GM23338 (cell line): ENCODE results near the gene LRCH4. TPM values are rescaled to one million over a fixed set of nuclear protein-coding genes. Genes with fewer than 3 reads are reported as not detected.

Experiments used
- ATAC-seq: fragments of 200-7000 bp; cut with Tn5 transposase; 3 replicates; pipeline ENCODE4 v1.9.1; 2020
- DNase-seq: peaks from one replicate; pipeline ENCODE4 v3.0.0-alpha.2; 2015; ENCODE audit warnings: low spot score
- H2AFZ ChIP-seq: fragments of 200-600 bp; sonication (generic); 2 replicates; pipeline ENCODE4 v1.8.0; 2016; ENCODE audit warnings: antibody characterized with exemption, mild to moderate bottlenecking, moderate library complexity
- H3F3A ChIP-seq: fragments of 200-600 bp; sonication (generic); replicated peaks from 2 replicates; pipeline ENCODE4 v1.8.0; 2017; ENCODE audit warnings: antibody characterized with exemption, mixed run types, low read depth
- H3K27ac ChIP-seq: fragments of 200-600 bp; sonication (generic); 2 replicates; pipeline ENCODE4 v1.6.1; 2016; ENCODE audit warnings: low read depth
- H3K27me3 ChIP-seq: fragments of 200-600 bp; sonication (generic); 2 replicates; pipeline ENCODE4 v1.8.0; 2016; ENCODE audit warnings: mild to moderate bottlenecking, mixed run types, moderate library complexity; ENCODE audit not compliant: insufficient read depth
- H3K36me3 ChIP-seq: fragments of 200-600 bp; sonication (generic); 2 replicates; pipeline ENCODE4 v1.8.0; 2016; ENCODE audit warnings: mild to moderate bottlenecking; ENCODE audit not compliant: insufficient read depth
- H3K4me1 ChIP-seq: fragments of 200-600 bp; sonication (generic); 2 replicates; pipeline ENCODE4 v1.8.0; 2016; ENCODE audit warnings: mild to moderate bottlenecking, moderate library complexity; ENCODE audit not compliant: insufficient read depth
- H3K4me2 ChIP-seq: fragments of 200-600 bp; sonication (generic); 2 replicates; pipeline ENCODE4 v1.7.1; 2017; ENCODE audit warnings: mixed run types
- H3K4me3 ChIP-seq: fragments of 200-600 bp; sonication (generic); 2 replicates; pipeline ENCODE4 v1.6.1; 2016; ENCODE audit warnings: mixed run types
- H3K79me2 ChIP-seq: fragments of 200-600 bp; sonication (generic); replicated peaks from 2 replicates; pipeline ENCODE4 v1.8.0; 2017; ENCODE audit warnings: mild to moderate bottlenecking; ENCODE audit not compliant: insufficient read depth
- H3K9me2 ChIP-seq: fragments of 200-600 bp; sonication (generic); 2 replicates; pipeline ENCODE4 v1.8.0; 2017; ENCODE audit not compliant: insufficient read depth
- H4K20me1 ChIP-seq: fragments of 200-600 bp; sonication (generic); replicated peaks from 2 replicates; pipeline ENCODE4 v1.8.0; 2017; ENCODE audit warnings: mild to moderate bottlenecking; ENCODE audit not compliant: insufficient read depth
- H3K27ac Mint-ChIP-seq: 2 replicates; pipeline ENCODE4 v1.8.0; 2020; ENCODE audit warnings: inconsistent platforms, mild to moderate bottlenecking, moderate library complexity, mixed read lengths
- H3K27me3 Mint-ChIP-seq: 3 replicates; pipeline ENCODE4 v1.8.0; 2022; ENCODE audit warnings: low read depth, mild to moderate bottlenecking, moderate library complexity, mixed read lengths, inconsistent platforms; ENCODE audit not compliant: insufficient read depth, poor library complexity
- H3K36me3 Mint-ChIP-seq: 3 replicates; pipeline ENCODE4 v1.8.0; 2021; ENCODE audit warnings: low read depth, mild to moderate bottlenecking, inconsistent platforms, moderate library complexity, mixed read lengths
- H3K4me1 Mint-ChIP-seq: 3 replicates; pipeline ENCODE4 v1.8.0; 2020; ENCODE audit warnings: mild to moderate bottlenecking, inconsistent platforms, mixed read lengths
- H3K4me3 Mint-ChIP-seq: 3 replicates; pipeline ENCODE4 v1.8.0; 2021; ENCODE audit warnings: moderate library complexity, mild to moderate bottlenecking, inconsistent platforms, mixed read lengths
- H3K9me3 Mint-ChIP-seq: 3 replicates; pipeline ENCODE4 v1.8.0; 2020; ENCODE audit warnings: moderate library complexity, mild to moderate bottlenecking, inconsistent platforms, mixed read lengths
- CREB1 ChIP-seq: fragments of 250-450 bp; sonication (Bioruptor Pico); IDR thresholded peaks from 2 replicates; pipeline ENCODE4 v1.5.0; 2020; ENCODE audit warnings: low read depth, mild to moderate bottlenecking, moderate library complexity
- CTCF ChIP-seq, 2 experiments: fragments of 200-600 bp in 1 of 2; sonication (generic) in 1 of 2; conservative IDR thresholded peaks; 2 replicates each; pipeline versions ENCODE4 v1.5.1 to v1.6.1; 2016 to 2017; ENCODE audit warnings: antibody characterized with exemption in 2 of 2, low read depth in 2 of 2, mild to moderate bottlenecking in 2 of 2, moderate library complexity in 1 of 2
- ETS1 ChIP-seq: IDR thresholded peaks from 2 replicates; pipeline ENCODE4 v1.6.1; 2016; ENCODE audit warnings: antibody characterized with exemption
- EZH2 ChIP-seq: fragments of 200-600 bp; sonication (generic); IDR thresholded peaks from one replicate; pipeline ENCODE4 v1.8.0; 2017; ENCODE audit warnings: antibody characterized with exemption, mild to moderate bottlenecking, low read depth; ENCODE audit not compliant: unreplicated experiment
- EZH2phosphoT487 ChIP-seq: fragments of 200-600 bp; sonication (generic); IDR thresholded peaks from one replicate; pipeline ENCODE4 v1.8.1; 2018; ENCODE audit warnings: antibody characterized with exemption; ENCODE audit not compliant: unreplicated experiment
- JUNB ChIP-seq: IDR thresholded peaks from one replicate; pipeline ENCODE4 v1.6.1; 2016; ENCODE audit warnings: antibody characterized with exemption; ENCODE audit not compliant: unreplicated experiment
- NANOG ChIP-seq: IDR thresholded peaks from 2 replicates; pipeline ENCODE4 v1.6.1; 2016; ENCODE audit warnings: antibody characterized with exemption, borderline replicate concordance
- POLR2AphosphoS5 ChIP-seq: IDR thresholded peaks from 2 replicates; pipeline ENCODE4 v1.6.1; 2016; ENCODE audit warnings: antibody characterized with exemption, low read depth
- REST ChIP-seq: IDR thresholded peaks from one replicate; pipeline ENCODE4 v1.6.1; 2018; ENCODE audit warnings: antibody characterized with exemption; ENCODE audit not compliant: unreplicated experiment
- STAT1 ChIP-seq: IDR thresholded peaks from one replicate; pipeline ENCODE4 v1.6.1; 2016; ENCODE audit warnings: antibody characterized with exemption; ENCODE audit not compliant: unreplicated experiment
- ZNF114 ChIP-seq: fragments of 250-450 bp; sonication (Bioruptor Pico); IDR thresholded peaks from 2 replicates; pipeline ENCODE4 v1.5.0; 2020; ENCODE audit warnings: mild to moderate bottlenecking, moderate library complexity
- ZNF331 ChIP-seq: fragments of 250-450 bp; sonication (Bioruptor Pico); IDR thresholded peaks from 2 replicates; pipeline ENCODE4 v1.5.0; 2020; ENCODE audit warnings: low read depth, mild to moderate bottlenecking, moderate library complexity
- polyA plus RNA-seq: library from polyadenylated mRNA; unstranded; fragments of >200 nt; fragmentation: Nextera tagmentation; extraction: Ambion mirVana; gene quantifications from 2 replicates; pipeline ENCODE4 v1.2.1, GENCODE V29; 2016
- total RNA-seq: library from RNA; depleted of rRNA; stranded (reverse); fragments of >200 nt; shearing (Covaris generic); gene quantifications from 2 replicates; pipeline ENCODE4 v1.2.3, GENCODE V29; 2014
- TF ChIP-seq, protein P1 (sequence below): fragments of 250-450 bp; sonication (Bioruptor Pico); IDR thresholded peaks from 2 replicates; pipeline ENCODE4 v1.5.0; 2020; ENCODE audit warnings: mild to moderate bottlenecking, moderate library complexity

The LRCH4 gene
- total and polyA plus RNA-seq, 2 experiments from 2014 or later, result 21.4 to 51.0 TPM

- no peak for DNase-seq
- Histone ChIP-seq H4K20me1 (no peaks in the 10 kb centered on the region), H3K4me1 (peaks cover 4% of the 10 kb centered on the region; the same call in 1 of the 2 replicates), H3K9me2 (no peaks in the 10 kb centered on the region), H3K36me3 (no peaks in the 10 kb centered on the region), H3K27ac (no peak overlapping the region), H3F3A (0 out of 2 replicates have a peak, but pooled peaks cover 2% of the 10 kb centered on the region), H3K27me3 (no peaks in the 10 kb centered on the region; the same call in 1 of the 2 replicates), H2AFZ (no peak overlapping the region), H3K4me3 (no peak overlapping the region), H3K4me2 (no peak overlapping the region), H3K79me2 (no peaks in the 10 kb centered on the region)
- TF ChIP-seq EZH2, result no peak
- TF ChIP-seq, protein P1, sequence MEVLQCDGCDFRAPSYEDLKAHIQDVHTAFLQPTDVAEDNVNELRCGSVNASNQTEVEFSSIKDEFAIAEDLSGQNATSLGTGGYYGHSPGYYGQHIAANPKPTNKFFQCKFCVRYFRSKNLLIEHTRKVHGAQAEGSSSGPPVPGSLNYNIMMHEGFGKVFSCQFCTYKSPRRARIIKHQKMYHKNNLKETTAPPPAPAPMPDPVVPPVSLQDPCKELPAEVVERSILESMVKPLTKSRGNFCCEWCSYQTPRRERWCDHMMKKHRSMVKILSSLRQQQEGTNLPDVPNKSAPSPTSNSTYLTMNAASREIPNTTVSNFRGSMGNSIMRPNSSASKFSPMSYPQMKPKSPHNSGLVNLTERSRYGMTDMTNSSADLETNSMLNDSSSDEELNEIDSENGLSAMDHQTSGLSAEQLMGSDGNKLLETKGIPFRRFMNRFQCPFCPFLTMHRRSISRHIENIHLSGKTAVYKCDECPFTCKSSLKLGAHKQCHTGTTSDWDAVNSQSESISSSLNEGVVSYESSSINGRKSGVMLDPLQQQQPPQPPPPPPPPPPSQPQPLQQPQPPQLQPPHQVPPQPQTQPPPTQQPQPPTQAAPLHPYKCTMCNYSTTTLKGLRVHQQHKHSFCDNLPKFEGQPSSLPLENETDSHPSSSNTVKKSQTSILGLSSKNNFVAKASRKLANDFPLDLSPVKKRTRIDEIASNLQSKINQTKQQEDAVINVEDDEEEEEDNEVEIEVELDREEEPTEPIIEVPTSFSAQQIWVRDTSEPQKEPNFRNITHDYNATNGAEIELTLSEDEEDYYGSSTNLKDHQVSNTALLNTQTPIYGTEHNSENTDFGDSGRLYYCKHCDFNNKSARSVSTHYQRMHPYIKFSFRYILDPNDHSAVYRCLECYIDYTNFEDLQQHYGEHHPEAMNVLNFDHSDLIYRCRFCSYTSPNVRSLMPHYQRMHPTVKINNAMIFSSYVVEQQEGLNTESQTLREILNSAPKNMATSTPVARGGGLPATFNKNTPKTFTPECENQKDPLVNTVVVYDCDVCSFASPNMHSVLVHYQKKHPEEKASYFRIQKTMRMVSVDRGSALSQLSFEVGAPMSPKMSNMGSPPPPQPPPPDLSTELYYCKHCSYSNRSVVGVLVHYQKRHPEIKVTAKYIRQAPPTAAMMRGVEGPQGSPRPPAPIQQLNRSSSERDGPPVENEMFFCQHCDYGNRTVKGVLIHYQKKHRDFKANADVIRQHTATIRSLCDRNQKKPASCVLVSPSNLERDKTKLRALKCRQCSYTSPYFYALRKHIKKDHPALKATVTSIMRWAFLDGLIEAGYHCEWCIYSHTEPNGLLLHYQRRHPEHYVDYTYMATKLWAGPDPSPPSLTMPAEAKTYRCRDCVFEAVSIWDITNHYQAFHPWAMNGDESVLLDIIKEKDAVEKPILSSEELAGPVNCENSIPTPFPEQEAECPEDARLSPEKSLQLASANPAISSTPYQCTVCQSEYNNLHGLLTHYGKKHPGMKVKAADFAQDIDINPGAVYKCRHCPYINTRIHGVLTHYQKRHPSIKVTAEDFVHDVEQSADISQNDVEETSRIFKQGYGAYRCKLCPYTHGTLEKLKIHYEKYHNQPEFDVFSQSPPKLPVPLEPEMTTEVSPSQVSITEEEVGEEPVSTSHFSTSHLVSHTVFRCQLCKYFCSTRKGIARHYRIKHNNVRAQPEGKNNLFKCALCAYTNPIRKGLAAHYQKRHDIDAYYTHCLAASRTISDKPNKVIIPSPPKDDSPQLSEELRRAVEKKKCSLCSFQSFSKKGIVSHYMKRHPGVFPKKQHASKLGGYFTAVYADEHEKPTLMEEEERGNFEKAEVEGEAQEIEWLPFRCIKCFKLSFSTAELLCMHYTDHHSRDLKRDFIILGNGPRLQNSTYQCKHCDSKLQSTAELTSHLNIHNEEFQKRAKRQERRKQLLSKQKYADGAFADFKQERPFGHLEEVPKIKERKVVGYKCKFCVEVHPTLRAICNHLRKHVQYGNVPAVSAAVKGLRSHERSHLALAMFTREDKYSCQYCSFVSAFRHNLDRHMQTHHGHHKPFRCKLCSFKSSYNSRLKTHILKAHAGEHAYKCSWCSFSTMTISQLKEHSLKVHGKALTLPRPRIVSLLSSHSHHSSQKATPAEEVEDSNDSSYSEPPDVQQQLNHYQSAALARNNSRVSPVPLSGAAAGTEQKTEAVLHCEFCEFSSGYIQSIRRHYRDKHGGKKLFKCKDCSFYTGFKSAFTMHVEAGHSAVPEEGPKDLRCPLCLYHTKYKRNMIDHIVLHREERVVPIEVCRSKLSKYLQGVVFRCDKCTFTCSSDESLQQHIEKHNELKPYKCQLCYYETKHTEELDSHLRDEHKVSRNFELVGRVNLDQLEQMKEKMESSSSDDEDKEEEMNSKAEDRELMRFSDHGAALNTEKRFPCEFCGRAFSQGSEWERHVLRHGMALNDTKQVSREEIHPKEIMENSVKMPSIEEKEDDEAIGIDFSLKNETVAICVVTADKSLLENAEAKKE (CRISPR knock-in tag), result no peak
- no peak for TF ChIP-seq CREB1 (CRISPR knock-in tag)
- no peak for TF ChIP-seq REST
- no peak for TF ChIP-seq ZNF331
- no peak for TF ChIP-seq ZNF114 (CRISPR knock-in tag)
- no peak for TF ChIP-seq NANOG
- TF ChIP-seq ETS1, result no peak
- no peak for TF ChIP-seq JUNB
- no peak for TF ChIP-seq EZH2phosphoT487
- TF ChIP-seq STAT1, result no peak
- TF ChIP-seq POLR2AphosphoS5, result no peak
- TF ChIP-seq CTCF (conservative IDR thresholded peaks at IDR 0.05; ENCODE audit: low read depth in 2 of 2), result no peak
- Mint-ChIP-seq H3K4me3 (no peak overlapping the region), H3K36me3 (no peaks in the 10 kb centered on the region), H3K9me3 (no peaks in the 10 kb centered on the region), H3K4me1 (no peaks in the 10 kb centered on the region), H3K27me3 (peaks cover 16% of the 10 kb centered on the region), H3K27ac (peak overlapping the region; percentile 20)
- ATAC-seq, result no peak
Observed at GRCh38 chr7:100620239-100620638, 34.3 kb upstream of the LRCH4 start.
